Ectodermal cell (in vitro differentiated cells): ENCODE data around the gene DENND1C.

Experiments
- H3K27ac ChIP-seq: 2 replicates; pipeline ENCODE4 v1.7.0; 2013; ENCODE audit warnings: mild to moderate bottlenecking, low read depth, low read length; ENCODE audit not compliant: insufficient read depth, poor library complexity, severe bottlenecking
- H3K27me3 ChIP-seq: 2 replicates; pipeline ENCODE4 v1.7.0; 2013; ENCODE audit warnings: mild to moderate bottlenecking, low read length; ENCODE audit not compliant: insufficient read depth, control insufficient read depth, poor library complexity, severe bottlenecking
- H3K36me3 ChIP-seq: one replicate; pipeline ENCODE4 v1.7.0; 2013; ENCODE audit warnings: low read length; ENCODE audit not compliant: control insufficient read depth, insufficient read depth
- H3K4me1 ChIP-seq: one replicate; pipeline ENCODE4 v1.7.0; 2013; ENCODE audit warnings: low read length; ENCODE audit not compliant: control insufficient read depth, insufficient read depth
- H3K4me3 ChIP-seq: 2 replicates; pipeline ENCODE4 v1.7.0; 2013; ENCODE audit warnings: low read depth, low read length, control low read depth; ENCODE audit not compliant: insufficient read depth
- H3K9me3 ChIP-seq: 2 replicates; pipeline ENCODE4 v1.7.0; 2013; ENCODE audit warnings: mild to moderate bottlenecking, low read length, moderate library complexity; ENCODE audit not compliant: control insufficient read depth
- WGBS, 2 experiments: methylation state at CpG; one replicate each; pipeline ENCODE4 v1.1.7; 2013; ENCODE audit warnings: missing lambda C conversion rate in 2 of 2; 5-methylcytosine and 5-hydroxymethylcytosine counted together

Gene DENND1C

GRCh38 chr19:6476155-6476895, 5.3 kb downstream of the DENND1C start:
- H3K27me3 ChIP-seq, result peaks cover 33% of the 10 kb centered on the region
- no peaks in the 10 kb centered on the region for H3K9me3 ChIP-seq
- peak overlapping the region; percentile 28 for H3K4me3 ChIP-seq
- no peak overlapping the region for H3K27ac ChIP-seq
- 2 to 3% methylated on average over 33 of the region's 33 CpGs for WGBS, 2 experiments
- H3K36me3 ChIP-seq, result no peaks in the 10 kb centered on the region
- no peaks in the 10 kb centered on the region for H3K4me1 ChIP-seq

- Histone ChIP-seq H3K9me3 (no peaks in the 10 kb centered on the region), H3K4me3 (peak overlapping the region; percentile 22)
- 6 to 8% methylated on average over 52 of the region's 52 CpGs for WGBS, 2 experiments
These were observed 6.1 kb downstream of the DENND1C start for GRCh38 chr19:6475321-6476108.

GRCh38 chr19:6473647-6474046, 7.9 kb downstream of the DENND1C start:
- no peaks in the 10 kb centered on the region for H3K4me1 ChIP-seq
- H3K36me3 ChIP-seq, result no peaks in the 10 kb centered on the region
- 76 to 88% methylated on average over 9 of the region's 9 CpGs for WGBS, 2 experiments
- H3K9me3 ChIP-seq, result no peaks in the 10 kb centered on the region
- peaks cover 33% of the 10 kb centered on the region for H3K27me3 ChIP-seq
- no peak overlapping the region for H3K4me3 ChIP-seq
- no peak overlapping the region for H3K27ac ChIP-seq

More at GRCh38 chr19:6475321-6476108, 6.1 kb downstream of the DENND1C start:
- no peak overlapping the region for H3K27ac ChIP-seq
- peaks cover 33% of the 10 kb centered on the region for H3K27me3 ChIP-seq
- no peaks in the 10 kb centered on the region for H3K4me1 ChIP-seq
- H3K36me3 ChIP-seq, result no peaks in the 10 kb centered on the region

GRCh38 chr19:6472713-6473112, 8.9 kb downstream of the DENND1C start:
- H3K27ac ChIP-seq, result no peak overlapping the region
- H3K36me3 ChIP-seq, result no peaks in the 10 kb centered on the region
- H3K9me3 ChIP-seq, result no peaks in the 10 kb centered on the region
- 77 to 87% methylated on average over 4 of the region's 4 CpGs for WGBS, 2 experiments
- no peak overlapping the region for H3K4me3 ChIP-seq
- peaks cover 33% of the 10 kb centered on the region for H3K27me3 ChIP-seq
- no peaks in the 10 kb centered on the region for H3K4me1 ChIP-seq

GRCh38 chr19:6471076-6471475, 10.5 kb downstream of the DENND1C start:
- no peak overlapping the region for H3K27ac ChIP-seq
- WGBS, 2 experiments, result 84 to 86% methylated on average over 14 of the region's 14 CpGs
- no peaks in the 10 kb centered on the region for H3K9me3 ChIP-seq
- no peak overlapping the region for H3K4me3 ChIP-seq
- peaks cover 24% of the 10 kb centered on the region for H3K27me3 ChIP-seq
- H3K4me1 ChIP-seq, result no peaks in the 10 kb centered on the region
- no peaks in the 10 kb centered on the region for H3K36me3 ChIP-seq

GRCh38 chr19:6470173-6470572, 11.4 kb downstream of the DENND1C start:
- WGBS, 2 experiments, result 86 to 91% methylated on average over 8 of the region's 8 CpGs
- Histone ChIP-seq H3K27ac (no peak overlapping the region), H3K9me3 (no peaks in the 10 kb centered on the region), H3K4me1 (no peaks in the 10 kb centered on the region), H3K4me3 (no peak overlapping the region), H3K27me3 (peaks cover 24% of the 10 kb centered on the region), H3K36me3 (no peaks in the 10 kb centered on the region)

GRCh38 chr19:6467384-6467783, 14.2 kb downstream of the DENND1C start:
- Histone ChIP-seq H3K36me3 (no peaks in the 10 kb centered on the region), H3K27me3 (peaks cover 41% of the 10 kb centered on the region), H3K27ac (no peak overlapping the region), H3K4me3 (no peak overlapping the region), H3K9me3 (no peaks in the 10 kb centered on the region), H3K4me1 (peaks cover 6% of the 10 kb centered on the region)
- WGBS, 2 experiments, result 89% methylated on average over 8 of the region's 8 CpGs

- WGBS, 2 experiments, result 93 to 94% methylated on average over 21 of the region's 21 CpGs
These were observed 14.9 kb downstream of the DENND1C start for GRCh38 chr19:6466526-6467248.

GRCh38 chr19:6465663-6466062, 15.9 kb downstream of the DENND1C start:
- 92 to 93% methylated on average over 8 of the region's 8 CpGs for WGBS, 2 experiments
- Histone ChIP-seq H3K4me1 (peaks cover 6% of the 10 kb centered on the region), H3K9me3 (no peaks in the 10 kb centered on the region), H3K36me3 (no peaks in the 10 kb centered on the region), H3K4me3 (no peak overlapping the region), H3K27me3 (peaks cover 49% of the 10 kb centered on the region), H3K27ac (no peak overlapping the region)

More at GRCh38 chr19:6466526-6467248, 14.9 kb downstream of the DENND1C start:
- Histone ChIP-seq H3K4me1 (peaks cover 6% of the 10 kb centered on the region), H3K27me3 (peaks cover 48% of the 10 kb centered on the region), H3K9me3 (no peaks in the 10 kb centered on the region), H3K27ac (no peak overlapping the region), H3K4me3 (no peak overlapping the region), H3K36me3 (no peaks in the 10 kb centered on the region)

- Histone ChIP-seq H3K27me3 (peaks cover 49% of the 10 kb centered on the region), H3K9me3 (no peaks in the 10 kb centered on the region), H3K4me3 (no peak overlapping the region), H3K4me1 (peaks cover 6% of the 10 kb centered on the region), H3K36me3 (no peaks in the 10 kb centered on the region), H3K27ac (no peak overlapping the region)
- 40 to 50% methylated on average over 9 of the region's 9 CpGs for WGBS, 2 experiments
These were observed 16.6 kb downstream of the DENND1C start for GRCh38 chr19:6465006-6465405.
